HepG2 (cell line): Measurements from ENCODE around the gene PXMP4. TPM values are rescaled to one million over a fixed set of nuclear protein-coding genes. Genes with fewer than 3 reads are reported as not detected.
A peak's percentile ranks its signal among the peaks of the same experiment; 100 is the strongest.

Experiments
- AFF4 ChIP-seq: sonication (generic); formaldehyde crosslinking; IDR thresholded peaks from 2 replicates; pipeline ENCODE4 v1.4.0; 2020; ENCODE audit warnings: missing genetic modification reagents
- CBX1 ChIP-seq: IDR thresholded peaks from one replicate; pipeline ENCODE4 v1.6.1; 2016; ENCODE audit warnings: antibody characterized with exemption, low read depth
- GABPB1 ChIP-seq: IDR thresholded peaks from 2 replicates; pipeline ENCODE4 v1.6.1; 2016; ENCODE audit warnings: mild to moderate bottlenecking, missing genetic modification reagents, moderate library complexity, missing compliant biosample characterization
- LCORL ChIP-seq, 2 experiments: fragments of 450-650 bp in 1 of 2; sonication (generic) in 1 of 2; formaldehyde crosslinking in 1 of 2; IDR thresholded peaks; 2 replicates each; pipeline versions ENCODE4 v1.5.0 to v1.6.1; 2017 to 2020; ENCODE audit warnings: antibody characterized with exemption in 1 of 2, missing genetic modification reagents in 1 of 2
- MEIS2 ChIP-seq: sonication (generic); formaldehyde crosslinking; IDR thresholded peaks from 2 replicates; pipeline ENCODE4 v1.9.0; 2021; ENCODE audit warnings: mild to moderate bottlenecking, missing genetic modification reagents
- NCOR1 ChIP-seq: fragments of 200-600 bp; sonication (generic); IDR thresholded peaks from 2 replicates; pipeline ENCODE4 v1.7.0; 2017; ENCODE audit warnings: antibody characterized with exemption, low read length, borderline replicate concordance
- RARG ChIP-seq: sonication (generic); formaldehyde crosslinking; IDR thresholded peaks from 2 replicates; pipeline ENCODE4 v1.4.0; 2020; ENCODE audit warnings: low read depth, mild to moderate bottlenecking, missing genetic modification reagents
- REPIN1 ChIP-seq: sonication (generic); formaldehyde crosslinking; IDR thresholded peaks from 2 replicates; pipeline ENCODE4 v1.8.0; 2022; ENCODE audit warnings: missing genetic modification reagents, low read depth, mild to moderate bottlenecking, borderline replicate concordance
- SMAD9 ChIP-seq: sonication (generic); formaldehyde crosslinking; IDR thresholded peaks from 2 replicates; pipeline ENCODE4 v1.5.1; 2020; ENCODE audit warnings: mild to moderate bottlenecking, missing genetic modification reagents
- STAT5B ChIP-seq: sonication (generic); formaldehyde crosslinking; IDR thresholded peaks from 2 replicates; pipeline ENCODE4 v1.4.0; 2020; ENCODE audit warnings: missing genetic modification reagents
- ZBTB7A ChIP-seq: sonication (generic); formaldehyde crosslinking; IDR thresholded peaks from 2 replicates; pipeline ENCODE4 v1.8.0; 2022; ENCODE audit warnings: mild to moderate bottlenecking, missing genetic modification reagents
- ZNF124 ChIP-seq: sonication (generic); formaldehyde crosslinking; IDR thresholded peaks from 2 replicates; pipeline ENCODE4 v1.4.0; 2020; ENCODE audit warnings: missing genetic modification reagents
- ZNF24 ChIP-seq: fragments of 450-650 bp; IDR thresholded peaks from 2 replicates; pipeline ENCODE4 v1.6.1; 2017; ENCODE audit warnings: antibody characterized with exemption, mild to moderate bottlenecking
- ZNF260 ChIP-seq: sonication (generic); formaldehyde crosslinking; IDR thresholded peaks from 2 replicates; pipeline ENCODE4 v1.4.0; 2020; ENCODE audit warnings: missing genetic modification reagents, low read depth, mild to moderate bottlenecking, borderline replicate concordance
- ZNF317 ChIP-seq: sonication (generic); formaldehyde crosslinking; IDR thresholded peaks from 2 replicates; pipeline ENCODE4 v1.5.0; 2020; ENCODE audit warnings: mild to moderate bottlenecking, missing genetic modification reagents
- ZNF383 ChIP-seq: sonication (generic); formaldehyde crosslinking; IDR thresholded peaks from 2 replicates; pipeline ENCODE4 v1.4.0; 2020; ENCODE audit warnings: missing genetic modification reagents, mild to moderate bottlenecking, borderline replicate concordance
- ZNF646 ChIP-seq: sonication (generic); formaldehyde crosslinking; IDR thresholded peaks from 2 replicates; pipeline ENCODE4 v1.9.0; 2021; ENCODE audit warnings: mild to moderate bottlenecking, missing genetic modification reagents
- ZNF772 ChIP-seq: sonication (generic); formaldehyde crosslinking; IDR thresholded peaks from 2 replicates; pipeline ENCODE4 v1.5.0; 2020; ENCODE audit warnings: mild to moderate bottlenecking, missing genetic modification reagents
- polyA plus RNA-seq, 8 experiments: library from polyadenylated mRNA; depleted of rRNA in 3 of 8; stranded (reverse) in 7 of 8; unstranded in 1 of 8; fragments of >200 nt; fragmentation: Illumina TruSeq in 4 of 8; extraction: Trizol in 4 of 8; gene quantifications; 2 replicates each; pipeline versions ENCODE4 v1.2.1 to v1.2.3, GENCODE V29; 2011 to 2016; ENCODE audit warnings: low read depth in 4 of 8, missing spikeins in 1 of 8, mixed read lengths in 1 of 8; ENCODE audit not compliant: insufficient read depth in 1 of 8
- total RNA-seq, 5 experiments: library from RNA; depleted of rRNA; stranded (reverse); fragments of >200 nt; fragmentation: Illumina TruSeq; extraction: Trizol; gene quantifications; 2 replicates each; pipeline ENCODE4 v1.2.3, GENCODE V29; 2016; ENCODE audit warnings: low read depth in 1 of 5
- TF ChIP-seq, protein P1 (sequence below): sonication (generic); formaldehyde crosslinking; IDR thresholded peaks from 2 replicates; pipeline ENCODE4 v1.8.0; 2022; ENCODE audit warnings: missing genetic modification reagents, low read depth, mild to moderate bottlenecking, borderline replicate concordance

Gene PXMP4
- total and polyA plus RNA-seq, 2 of the 13 experiments (the other 11 are each of a cell fraction or from before 2014, with no cell fraction given): not detected

DNA sequence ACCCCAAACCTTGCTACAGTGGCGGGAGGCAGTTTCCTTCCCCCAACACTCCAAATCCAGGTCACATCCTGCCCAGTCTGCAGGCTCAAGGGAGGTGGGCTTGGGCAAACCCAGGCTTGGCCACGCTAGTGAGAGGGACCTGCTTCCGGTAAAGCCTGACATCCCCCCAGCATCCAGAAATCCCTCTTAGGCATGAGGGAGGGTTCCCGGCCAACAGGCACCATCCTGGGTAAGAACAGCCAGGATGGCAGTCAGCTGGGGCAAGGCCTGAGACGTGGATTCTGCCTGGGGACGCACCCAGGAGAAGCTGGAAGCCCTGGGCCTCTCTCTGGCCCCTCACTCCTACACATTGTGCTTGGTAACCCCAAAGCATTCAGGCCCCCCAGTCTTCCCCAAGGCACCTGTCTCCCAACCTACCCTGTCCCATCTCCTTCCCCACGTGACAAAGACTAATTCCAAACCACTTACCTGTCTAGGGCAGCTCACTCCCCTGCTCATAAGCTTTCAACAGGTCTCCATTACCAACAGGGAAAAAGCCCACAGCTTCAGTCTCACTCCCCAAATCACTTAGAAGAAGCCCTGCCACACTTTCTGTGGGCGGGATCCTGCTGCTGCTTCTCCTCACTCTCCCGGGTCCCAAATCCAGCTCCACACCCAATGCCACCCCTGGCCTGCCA is 55.9 kb downstream of the PXMP4 start (continued):
- TF ChIP-seq SMAD9 (CRISPR knock-in tag): no peak
- no peak; the same call in 1 of the 2 replicates for TF ChIP-seq ZNF646 (CRISPR knock-in tag)
- TF ChIP-seq LCORL (IDR thresholded peaks at IDR 0.05): no peak
- peak; percentile 70; the same call in 1 of the 2 replicates for TF ChIP-seq LCORL (CRISPR knock-in tag; IDR thresholded peaks at IDR 0.05)
- TF ChIP-seq NCOR1: no peak
- TF ChIP-seq ZNF317 (CRISPR knock-in tag): no peak
- TF ChIP-seq REPIN1 (CRISPR knock-in tag): no peak
- TF ChIP-seq ZNF124 (CRISPR knock-in tag): no peak
- TF ChIP-seq ZNF772 (CRISPR knock-in tag): 0 out of 2 replicates have a peak, but pooled peaks have one; percentile 12
- no peak for TF ChIP-seq ZNF260
- TF ChIP-seq ZNF383: 0 out of 2 replicates have a peak, but pooled peaks have one; percentile 4
- no peak for TF ChIP-seq CBX1
- TF ChIP-seq MEIS2 (CRISPR knock-in tag): no peak
- no peak for TF ChIP-seq GABPB1 (CRISPR knock-in tag)
- TF ChIP-seq AFF4 (CRISPR knock-in tag): no peak
- no peak for TF ChIP-seq RARG (CRISPR knock-in tag)
- 0 out of 2 replicates have a peak, but pooled peaks have one; percentile 55 for TF ChIP-seq ZBTB7A
- TF ChIP-seq ZNF24: no peak
- TF ChIP-seq STAT5B (CRISPR knock-in tag): no peak
- TF ChIP-seq, protein P1, sequence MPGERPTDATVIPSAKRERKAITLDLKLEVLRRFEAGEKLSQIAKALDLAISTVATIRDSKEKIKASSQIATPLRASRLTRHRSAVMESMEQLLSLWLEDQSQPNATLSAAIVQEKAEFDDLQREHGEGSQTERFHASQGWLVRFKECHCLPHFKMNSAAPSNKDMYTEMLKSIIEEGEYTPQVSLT (CRISPR knock-in tag): no peak
